Measurements from ENCODE around the gene NOX4. TPM values are rescaled to one million over a fixed set of nuclear protein-coding genes. Genes with fewer than 3 reads are reported as not detected.

NOX4 gene
- not detected for polyA plus RNA-seq (2012; ENCODE audit: insufficient read depth, insufficient read length, low read depth)

DNA sequence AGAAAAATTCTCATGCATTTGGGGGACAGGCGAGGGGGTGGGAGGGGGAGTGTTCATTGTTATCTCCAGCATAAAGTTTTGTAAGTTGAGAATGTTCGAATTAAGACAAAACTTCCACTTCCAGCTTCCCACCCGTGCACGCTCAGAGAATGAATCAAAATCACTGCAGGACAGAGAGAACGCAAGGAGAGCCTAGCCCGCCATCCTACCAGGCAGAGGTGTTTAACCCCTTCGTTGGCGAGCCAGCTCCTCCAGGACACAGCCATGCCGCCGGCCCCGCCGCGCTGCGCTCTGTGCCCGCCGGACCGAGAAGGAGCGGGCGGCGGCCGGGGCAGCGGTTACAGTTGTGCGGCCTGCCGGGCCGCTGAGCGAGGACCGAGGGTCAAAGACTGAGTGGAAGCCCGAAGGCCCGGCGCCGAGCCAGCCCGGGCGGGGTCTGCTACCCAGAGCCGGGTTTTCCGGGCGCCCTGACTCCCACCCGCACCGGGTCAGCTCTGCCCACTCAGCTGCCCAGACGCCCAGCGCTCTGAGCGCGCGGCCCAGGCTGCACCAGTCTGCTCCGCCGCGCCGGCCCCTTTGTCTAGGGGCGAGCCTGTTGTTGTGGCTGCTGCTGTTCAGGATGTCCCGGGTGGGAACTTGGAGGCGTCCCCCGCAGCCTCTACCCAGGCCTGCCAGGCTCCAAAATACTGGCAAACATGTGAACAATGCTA, at the start of gene NOX4:
Gene NOX4, minus strand, starts transcription at position 395 of the 710 bp plus-strand sequence. Its CDS starts 129 bp downstream, at position 266.
- no peak for TF ChIP-seq CTCF (IDR thresholded peaks at IDR 0.05; ENCODE audit: low read depth, low read length)
- DNase-seq, result peak; percentile 36
- Histone ChIP-seq H3K4me3 (ENCODE audit: low read depth, low read length) (0 out of 2 replicates have a peak within 1 kb of the TSS, but pooled peaks have one; percentile 12), H3K36me3 (no peaks in the 10 kb centered on the region), H3K27me3 (peaks cover 22% of the 10 kb centered on the region), H3K4me1 (no peaks in the 10 kb centered on the region), H3K9me3 (no peaks in the 10 kb centered on the region)

GRCh38 chr11:89540826-89541225, 49.7 kb upstream of the NOX4 start:
- Histone ChIP-seq H3K36me3 (no peaks in the 10 kb centered on the region), H3K4me3 (ENCODE audit: low read depth, low read length) (no peak overlapping the region), H3K4me1 (no peaks in the 10 kb centered on the region), H3K27me3 (no peaks in the 10 kb centered on the region), H3K9me3 (no peaks in the 10 kb centered on the region)
- no peak for TF ChIP-seq CTCF (IDR thresholded peaks at IDR 0.05; ENCODE audit: low read depth, low read length)
- no peak for DNase-seq

- H3K4me3 ChIP-seq (ENCODE audit: low read depth, low read length), result no peak overlapping the region
- TF ChIP-seq CTCF (IDR thresholded peaks at IDR 0.05; ENCODE audit: low read depth, low read length), result no peak
- H3K27me3 ChIP-seq, result no peaks in the 10 kb centered on the region
These were observed 46.8 kb upstream of the NOX4 start for GRCh38 chr11:89537936-89538335.

GRCh38 chr11:89536926-89537325, 45.8 kb upstream of the NOX4 start:
- Histone ChIP-seq H3K4me1 (no peaks in the 10 kb centered on the region), H3K36me3 (no peaks in the 10 kb centered on the region), H3K9me3 (no peaks in the 10 kb centered on the region), H3K4me3 (ENCODE audit: low read depth, low read length) (no peak overlapping the region), H3K27me3 (no peaks in the 10 kb centered on the region)
- no peak for TF ChIP-seq CTCF (IDR thresholded peaks at IDR 0.05; ENCODE audit: low read depth, low read length)
- DNase-seq, result no peak

More at GRCh38 chr11:89537936-89538335, 46.8 kb upstream of the NOX4 start:
- H3K36me3 ChIP-seq, result no peaks in the 10 kb centered on the region
- H3K9me3 ChIP-seq, result no peaks in the 10 kb centered on the region
- no peak for DNase-seq
- no peaks in the 10 kb centered on the region for H3K4me1 ChIP-seq

GRCh38 chr11:89535221-89535620, 44.0 kb upstream of the NOX4 start:
- DNase-seq, result no peak
- Histone ChIP-seq H3K4me1 (no peaks in the 10 kb centered on the region), H3K27me3 (no peaks in the 10 kb centered on the region), H3K36me3 (no peaks in the 10 kb centered on the region), H3K9me3 (no peaks in the 10 kb centered on the region), H3K4me3 (ENCODE audit: low read depth, low read length) (no peak overlapping the region)
- TF ChIP-seq CTCF (IDR thresholded peaks at IDR 0.05; ENCODE audit: low read depth, low read length), result no peak

DNA sequence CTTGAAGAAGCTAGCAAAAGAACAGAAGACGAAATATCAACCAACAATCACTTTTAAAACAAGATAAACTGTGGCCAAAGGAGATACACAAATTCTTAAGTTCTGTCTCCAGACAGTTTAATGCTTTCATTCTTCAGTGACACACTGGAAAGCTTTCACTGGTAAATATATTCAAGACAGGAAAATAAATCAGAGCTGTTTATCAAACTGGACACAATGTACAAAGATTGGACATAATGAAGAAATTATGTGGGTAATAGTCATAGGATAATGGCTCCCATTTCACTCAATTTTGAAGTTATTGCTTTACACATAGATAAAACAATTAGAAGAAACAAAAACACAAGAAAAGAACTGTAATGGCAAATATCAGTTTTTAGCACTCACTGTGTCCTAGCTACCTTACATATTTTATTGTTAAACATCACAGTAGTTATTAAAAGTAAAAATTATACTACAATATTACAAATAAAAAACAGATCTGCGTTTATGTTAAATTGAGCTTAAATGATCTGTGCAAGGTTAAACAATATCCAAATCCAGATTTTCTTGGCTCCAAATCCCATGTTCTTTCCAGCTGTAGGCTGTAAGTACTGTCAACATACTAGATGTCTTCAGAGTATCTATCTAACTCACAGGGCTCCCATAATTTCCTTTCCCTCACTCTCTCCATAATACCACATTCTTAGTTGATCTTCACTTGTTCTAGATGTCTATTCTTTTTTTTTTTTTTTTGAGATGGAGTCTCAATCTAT, 38.6 kb upstream of the NOX4 start:
- Histone ChIP-seq H3K4me1 (no peaks in the 10 kb centered on the region), H3K27me3 (no peaks in the 10 kb centered on the region), H3K36me3 (no peaks in the 10 kb centered on the region), H3K4me3 (ENCODE audit: low read depth, low read length) (no peak overlapping the region), H3K9me3 (no peaks in the 10 kb centered on the region)
- no peak for DNase-seq
- no peak for TF ChIP-seq CTCF (IDR thresholded peaks at IDR 0.05; ENCODE audit: low read depth, low read length)

Measured in BE2C (cell line).